Muscle layer of colon (tissue), 2 donors: ENCODE measurements around the gene TOMM40.
"Not testable (repeated sequence)": the region's sequence is repeated elsewhere in the genome, so short reads cannot be mapped to it uniquely, and the experiment has no call there.

Experiments
- H3K27ac ChIP-seq: one replicate; pipeline ENCODE4 v1.7.0; 2013; ENCODE audit warnings: low read depth, mild to moderate bottlenecking, low read length, moderate library complexity
- H3K27me3 ChIP-seq, 2 donors: one replicate each; pipeline ENCODE4 v1.7.0; 2013; ENCODE audit warnings: low read length in 2 of 2, mild to moderate bottlenecking in 2 of 2; ENCODE audit not compliant: insufficient read depth in 2 of 2, control insufficient read depth in 1 of 2
- H3K36me3 ChIP-seq: one replicate; pipeline ENCODE4 v1.7.0; 2013; ENCODE audit warnings: mild to moderate bottlenecking, low read length; ENCODE audit not compliant: insufficient read depth
- H3K4me1 ChIP-seq: one replicate; pipeline ENCODE4 v1.7.0; 2013; ENCODE audit warnings: mild to moderate bottlenecking, low read length; ENCODE audit not compliant: insufficient read depth
- H3K4me3 ChIP-seq, 2 donors: one replicate each; pipeline ENCODE4 v1.7.0; 2013; ENCODE audit warnings: low read length in 2 of 2, low read depth in 1 of 2, mild to moderate bottlenecking in 1 of 2, moderate library complexity in 1 of 2
- H3K9ac ChIP-seq: one replicate; pipeline ENCODE4 v1.7.0; 2013; ENCODE audit warnings: low read length
- H3K9me3 ChIP-seq: one replicate; pipeline ENCODE4 v1.7.0; 2013; ENCODE audit warnings: mild to moderate bottlenecking, low read length
- donor health status: abdominal sarcoma.
- donor health status: Adenocarcinoma of cecum.

TOMM40 gene

GRCh38 chr19:44888335-44888734, 2.7 kb upstream of the TOMM40 start:
- H3K27ac ChIP-seq, H3K27me3 ChIP-seq, H3K9ac ChIP-seq, H3K4me3 ChIP-seq, H3K9me3 ChIP-seq: not testable (repeated sequence)
- Histone ChIP-seq H3K4me1 (peaks cover 22% of the 10 kb centered on the region), H3K36me3 (peaks cover 31% of the 10 kb centered on the region)

DNA sequence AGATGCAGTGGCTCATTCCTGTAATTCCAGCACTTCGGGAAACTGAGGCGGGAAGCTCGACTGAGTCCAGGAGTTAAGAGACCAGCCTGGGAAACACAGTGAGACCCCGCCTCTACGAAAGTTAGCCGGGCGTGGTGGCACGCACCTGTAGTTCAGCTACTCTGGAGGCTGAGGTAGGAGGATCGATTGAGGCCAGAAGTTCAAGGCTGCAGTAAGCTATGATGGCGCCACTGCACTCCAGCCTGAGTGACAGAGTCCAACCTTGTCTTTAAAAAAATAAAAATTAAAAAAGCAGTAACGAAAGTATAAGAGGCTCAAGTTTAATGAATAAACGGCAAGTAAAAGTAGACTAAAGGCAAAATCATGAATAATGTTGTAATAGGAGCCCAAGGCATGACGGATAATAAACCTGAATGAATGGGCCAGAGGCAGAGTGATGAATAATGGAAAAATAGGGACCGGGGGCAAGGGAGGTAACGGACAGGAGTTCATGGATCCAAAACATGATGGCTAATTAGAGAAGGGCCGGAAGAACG, 1.2 kb upstream of the TOMM40 start:
- Histone ChIP-seq H3K9me3 (no peaks in the 10 kb centered on the region), H3K4me3 (peak overlapping the region; percentile 43 to 78), H3K9ac (peak overlapping the region; percentile 32), H3K27me3 (no peaks in the 10 kb centered on the region), H3K36me3 (peaks cover 40% of the 10 kb centered on the region), H3K27ac (no peak overlapping the region), H3K4me1 (peaks cover 22% of the 10 kb centered on the region)

GRCh38 chr19:44890366-44891015, 563 bp upstream of the TOMM40 start:
- peak overlapping the region; percentile 92 for H3K27ac ChIP-seq

GRCh38 chr19:44892932-44893331, 1.9 kb downstream of the TOMM40 start:
- Histone ChIP-seq H3K9ac (no peak overlapping the region), H3K27ac (no peak overlapping the region), H3K9me3 (no peaks in the 10 kb centered on the region), H3K4me3 (no peak overlapping the region), H3K27me3 (no peaks in the 10 kb centered on the region), H3K36me3 (peaks cover 47% of the 10 kb centered on the region), H3K4me1 (peaks cover 22% of the 10 kb centered on the region)

More at GRCh38 chr19:44890366-44891015, 563 bp upstream of the TOMM40 start:
- H3K9ac ChIP-seq, result peak overlapping the region; percentile 32
- peaks cover 22% of the 10 kb centered on the region for H3K4me1 ChIP-seq
- peak overlapping the region; percentile 43 to 78 for H3K4me3 ChIP-seq
- H3K9me3 ChIP-seq, result no peaks in the 10 kb centered on the region
- H3K36me3 ChIP-seq, result peaks cover 42% of the 10 kb centered on the region
- no peaks in the 10 kb centered on the region for H3K27me3 ChIP-seq

DNA sequence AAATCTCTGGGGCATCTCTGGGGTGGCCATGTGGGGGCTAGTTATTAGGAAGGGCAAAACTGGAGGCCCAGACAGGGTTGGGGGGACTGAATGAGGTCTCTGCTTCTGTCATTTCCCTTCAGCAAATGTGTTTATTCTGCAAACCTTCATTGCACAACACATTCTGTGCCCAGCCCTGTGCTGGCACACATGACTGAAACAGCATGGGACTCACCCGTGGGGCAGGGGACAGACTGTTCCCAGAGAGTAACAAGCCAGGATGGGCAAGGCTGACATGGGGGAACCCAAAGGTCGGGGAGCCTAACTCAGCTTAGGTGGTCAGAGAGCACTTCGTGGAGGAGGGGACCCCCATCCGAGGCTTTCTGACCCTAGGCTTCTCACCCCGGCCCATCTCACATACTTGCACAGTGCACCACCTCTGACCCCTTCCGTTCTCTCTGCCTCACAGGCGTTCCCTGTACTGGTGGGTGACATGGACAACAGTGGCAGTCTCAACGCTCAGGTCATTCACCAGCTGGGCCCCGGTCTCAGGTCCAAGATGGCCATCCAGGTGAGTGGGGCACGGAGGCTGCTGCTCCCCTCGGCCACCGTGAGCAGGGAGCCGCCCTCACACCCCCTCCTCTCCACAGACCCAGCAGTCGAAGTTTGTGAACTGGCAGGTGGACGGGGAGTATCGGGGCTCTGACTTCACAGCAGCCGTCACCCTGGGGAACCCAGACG, 2.4 kb downstream of the TOMM40 start:
- Histone ChIP-seq H3K27ac (no peak overlapping the region), H3K9ac (no peak overlapping the region), H3K27me3 (no peaks in the 10 kb centered on the region), H3K4me3 (no peak overlapping the region), H3K9me3 (no peaks in the 10 kb centered on the region), H3K36me3 (peaks cover 44% of the 10 kb centered on the region), H3K4me1 (peaks cover 22% of the 10 kb centered on the region)

- H3K27ac ChIP-seq, result no peak overlapping the region
- H3K9me3 ChIP-seq, result no peaks in the 10 kb centered on the region
- H3K9ac ChIP-seq, result no peak overlapping the region
- H3K4me3 ChIP-seq, result no peak overlapping the region
- H3K27me3 ChIP-seq, result no peaks in the 10 kb centered on the region
- peaks cover 44% of the 10 kb centered on the region for H3K36me3 ChIP-seq
- peaks cover 22% of the 10 kb centered on the region for H3K4me1 ChIP-seq
These were observed 3.0 kb downstream of the TOMM40 start for GRCh38 chr19:44894052-44894400.

DNA sequence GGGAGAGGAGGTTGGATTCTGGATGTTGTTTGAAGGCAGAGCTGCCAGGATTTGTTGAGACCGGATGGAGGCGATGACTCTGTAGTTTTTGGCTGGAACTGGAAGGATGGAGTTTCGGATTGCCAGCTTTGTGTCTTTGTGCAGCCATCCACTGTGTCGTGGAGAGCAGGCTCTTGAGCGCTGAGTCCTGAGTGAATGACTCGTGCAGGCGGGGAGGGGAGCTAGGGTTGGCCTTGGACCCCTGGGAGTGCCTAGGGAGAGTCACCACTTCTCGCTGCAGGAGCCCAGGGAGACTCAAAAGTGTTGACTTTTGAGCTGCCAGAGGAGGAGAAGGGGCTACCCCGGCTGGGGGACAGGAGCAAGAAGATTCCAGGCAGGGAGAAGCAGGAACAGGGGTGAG, 3.9 kb downstream of the TOMM40 start:
- H3K9ac ChIP-seq, result no peak overlapping the region
- H3K27me3 ChIP-seq, result no peaks in the 10 kb centered on the region
- H3K4me3 ChIP-seq, result no peak overlapping the region
- H3K9me3 ChIP-seq, result no peaks in the 10 kb centered on the region
- H3K36me3 ChIP-seq, result peaks cover 46% of the 10 kb centered on the region
- H3K27ac ChIP-seq, result no peak overlapping the region
- H3K4me1 ChIP-seq, result peaks cover 15% of the 10 kb centered on the region

GRCh38 chr19:44897835-44898234, 6.8 kb downstream of the TOMM40 start:
- Histone ChIP-seq H3K36me3 (peaks cover 65% of the 10 kb centered on the region), H3K27me3 (no peaks in the 10 kb centered on the region), H3K9me3 (no peaks in the 10 kb centered on the region), H3K27ac (no peak overlapping the region), H3K9ac (no peak overlapping the region), H3K4me3 (no peak overlapping the region), H3K4me1 (peaks cover under 1% of the 10 kb centered on the region)

GRCh38 chr19:44900328-44901244, 9.5 kb downstream of the TOMM40 start:
- Histone ChIP-seq H3K9ac (no peak overlapping the region), H3K4me3 (no peak overlapping the region), H3K4me1 (peaks cover 7% of the 10 kb centered on the region), H3K36me3 (peaks cover 45% of the 10 kb centered on the region), H3K27ac (no peak overlapping the region), H3K27me3 (peaks cover under 1 to 10% of the 10 kb centered on the region in 2 donors), H3K9me3 (no peaks in the 10 kb centered on the region)

DNA sequence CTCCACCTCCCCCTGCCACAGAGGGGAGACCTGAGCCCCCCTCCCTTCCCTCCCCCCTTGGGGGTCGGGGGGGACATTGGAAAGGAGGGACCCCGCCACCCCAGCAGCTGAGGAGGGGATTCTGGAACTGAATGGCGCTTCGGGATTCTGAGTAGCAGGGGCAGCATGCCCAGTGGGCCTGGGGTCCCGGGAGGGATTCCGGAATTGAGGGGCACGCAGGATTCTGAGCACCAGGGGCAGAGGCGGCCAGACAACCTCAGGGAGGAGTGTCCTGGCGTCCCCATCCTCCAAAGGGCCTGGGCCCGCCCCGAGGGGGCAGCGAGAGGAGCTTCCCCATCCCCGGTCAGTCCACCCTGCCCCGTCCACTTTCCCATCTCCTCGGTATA, 12.2 kb downstream of the TOMM40 start:
- peaks cover 7% of the 10 kb centered on the region for H3K4me1 ChIP-seq

More for the DNA sequence above, 12.2 kb downstream of the TOMM40 start:
- H3K4me3 ChIP-seq, result no peak overlapping the region
- no peak overlapping the region for H3K27ac ChIP-seq
- H3K9ac ChIP-seq, result no peak overlapping the region
- H3K27me3 ChIP-seq, result peaks cover 5 to 29% of the 10 kb centered on the region in 2 donors
- peaks cover 26% of the 10 kb centered on the region for H3K36me3 ChIP-seq
- H3K9me3 ChIP-seq, result no peaks in the 10 kb centered on the region
